ENCODE measurements around the gene GCNA.

The GCNA gene

DNA sequence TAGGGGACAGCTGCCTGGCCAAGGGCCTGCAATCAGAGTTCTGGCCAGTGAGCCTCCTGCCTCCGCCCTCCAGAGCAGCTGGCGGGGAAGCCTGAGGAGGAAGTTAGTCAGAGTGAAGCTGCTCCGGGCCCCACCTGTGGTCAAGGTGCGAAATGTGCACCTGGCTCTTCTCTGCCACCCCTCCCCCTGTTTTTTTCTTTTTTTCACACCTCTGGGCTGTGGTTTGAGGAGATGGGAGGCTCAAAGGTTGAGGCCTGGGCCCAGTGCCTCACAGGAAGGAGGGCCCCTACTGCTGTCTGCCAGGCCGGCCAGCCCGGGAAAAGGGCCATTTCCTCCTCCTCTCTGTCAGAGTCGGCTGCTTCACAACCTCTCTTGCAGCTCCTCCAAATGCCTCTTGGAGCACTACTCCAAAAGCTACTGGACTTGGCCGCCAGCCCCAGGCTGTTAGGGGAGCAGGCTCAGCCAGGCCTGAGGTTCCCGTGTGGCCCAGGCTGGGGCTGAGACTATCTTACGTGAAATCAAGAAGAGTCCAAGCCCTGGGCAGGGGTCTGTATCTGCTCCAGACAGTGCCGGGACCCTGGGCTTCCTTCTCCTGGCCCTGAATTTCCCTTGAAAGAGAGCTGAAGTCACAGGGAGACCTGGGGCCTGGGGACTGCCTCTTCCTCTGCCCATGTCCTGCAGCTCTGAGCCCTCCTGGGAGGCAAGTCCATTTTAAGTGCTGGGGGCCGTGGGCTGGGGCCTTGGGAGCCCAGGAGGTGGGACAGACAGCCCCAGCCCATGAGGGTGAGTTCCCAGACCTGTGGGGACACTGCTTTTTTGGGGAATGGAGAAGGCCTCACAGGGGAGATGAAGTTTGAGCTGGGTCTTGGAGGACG, 44.6 kb downstream of the GCNA start:
- peaks cover 16% of the 10 kb centered on the region for H3K27me3 ChIP-seq (ENCODE audit: insufficient read depth, low read depth, severe bottlenecking)
- TF ChIP-seq, protein P1, sequence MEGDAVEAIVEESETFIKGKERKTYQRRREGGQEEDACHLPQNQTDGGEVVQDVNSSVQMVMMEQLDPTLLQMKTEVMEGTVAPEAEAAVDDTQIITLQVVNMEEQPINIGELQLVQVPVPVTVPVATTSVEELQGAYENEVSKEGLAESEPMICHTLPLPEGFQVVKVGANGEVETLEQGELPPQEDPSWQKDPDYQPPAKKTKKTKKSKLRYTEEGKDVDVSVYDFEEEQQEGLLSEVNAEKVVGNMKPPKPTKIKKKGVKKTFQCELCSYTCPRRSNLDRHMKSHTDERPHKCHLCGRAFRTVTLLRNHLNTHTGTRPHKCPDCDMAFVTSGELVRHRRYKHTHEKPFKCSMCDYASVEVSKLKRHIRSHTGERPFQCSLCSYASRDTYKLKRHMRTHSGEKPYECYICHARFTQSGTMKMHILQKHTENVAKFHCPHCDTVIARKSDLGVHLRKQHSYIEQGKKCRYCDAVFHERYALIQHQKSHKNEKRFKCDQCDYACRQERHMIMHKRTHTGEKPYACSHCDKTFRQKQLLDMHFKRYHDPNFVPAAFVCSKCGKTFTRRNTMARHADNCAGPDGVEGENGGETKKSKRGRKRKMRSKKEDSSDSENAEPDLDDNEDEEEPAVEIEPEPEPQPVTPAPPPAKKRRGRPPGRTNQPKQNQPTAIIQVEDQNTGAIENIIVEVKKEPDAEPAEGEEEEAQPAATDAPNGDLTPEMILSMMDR (IDR thresholded peaks at IDR 0.05; ENCODE audit: low read depth, low read length): 0 out of 2 replicates have a peak, but pooled peaks have one; percentile 12
- peak; percentile 25 for DNase-seq
- H3K9me3 ChIP-seq (ENCODE audit: severe bottlenecking): no peaks in the 10 kb centered on the region
- no peaks in the 10 kb centered on the region for H3K36me3 ChIP-seq
- H3K4me3 ChIP-seq (ENCODE audit: low read depth, low read length): no peak overlapping the region
- no peak overlapping the region for H3K27ac ChIP-seq

DNA sequence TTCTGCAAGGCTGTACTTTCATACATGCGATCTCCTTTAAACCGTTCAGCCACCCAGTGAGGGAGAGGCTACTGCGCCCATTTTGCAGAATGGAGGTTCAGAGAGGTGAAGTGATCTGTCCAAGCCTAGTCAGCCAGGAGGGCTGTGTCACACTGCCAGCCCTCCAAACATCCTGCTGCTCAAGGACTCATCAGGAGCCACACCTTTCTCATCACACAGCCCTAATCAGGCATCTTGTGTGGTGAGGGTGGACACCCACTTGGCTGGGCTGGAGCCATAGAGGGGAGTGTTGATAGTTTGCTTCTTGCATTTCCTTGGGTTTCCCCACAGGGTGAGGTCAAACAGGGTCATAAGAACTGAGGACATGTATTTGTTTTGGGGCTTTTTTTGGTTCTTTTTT, 45.5 kb downstream of the GCNA start:
- no peaks in the 10 kb centered on the region for H3K9me3 ChIP-seq (ENCODE audit: severe bottlenecking)

DNA sequence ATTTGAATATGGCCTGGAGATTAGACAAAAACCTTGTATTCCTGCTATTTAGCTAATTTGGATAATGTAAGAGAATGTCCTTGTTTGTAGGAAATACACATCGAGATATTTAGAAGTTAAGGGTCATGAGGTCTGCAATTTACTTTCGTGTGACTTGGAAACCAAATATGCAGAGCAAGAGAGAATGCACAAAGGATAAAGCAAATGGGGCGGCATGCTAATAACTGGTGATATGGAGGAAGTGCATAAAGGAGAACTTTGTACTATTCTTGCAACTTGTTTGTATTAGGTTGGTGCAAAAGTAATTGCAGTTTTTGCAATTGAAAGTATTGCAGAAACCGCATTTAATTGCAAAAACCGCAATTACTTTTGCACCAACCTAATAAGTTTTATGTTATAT, 47.2 kb downstream of the GCNA start:
- TF ChIP-seq, protein P1 (IDR thresholded peaks at IDR 0.05; ENCODE audit: low read depth, low read length): no peak
- H3K4me3 ChIP-seq (ENCODE audit: low read depth, low read length): no peak overlapping the region
- H3K27ac ChIP-seq: no peak overlapping the region
- no peaks in the 10 kb centered on the region for H3K36me3 ChIP-seq
- H3K27me3 ChIP-seq (ENCODE audit: insufficient read depth, low read depth, severe bottlenecking): peaks cover 12% of the 10 kb centered on the region
- no peaks in the 10 kb centered on the region for H3K9me3 ChIP-seq (ENCODE audit: severe bottlenecking)
- DNase-seq: no peak

More for the DNA sequence above, 45.5 kb downstream of the GCNA start:
- Histone ChIP-seq H3K27me3 (ENCODE audit: insufficient read depth, low read depth, severe bottlenecking) (peaks cover 15% of the 10 kb centered on the region), H3K27ac (no peak overlapping the region), H3K4me3 (ENCODE audit: low read depth, low read length) (no peak overlapping the region), H3K36me3 (no peaks in the 10 kb centered on the region)
- TF ChIP-seq, protein P1 (IDR thresholded peaks at IDR 0.05; ENCODE audit: low read depth, low read length): no peak
- DNase-seq: no peak

DNA sequence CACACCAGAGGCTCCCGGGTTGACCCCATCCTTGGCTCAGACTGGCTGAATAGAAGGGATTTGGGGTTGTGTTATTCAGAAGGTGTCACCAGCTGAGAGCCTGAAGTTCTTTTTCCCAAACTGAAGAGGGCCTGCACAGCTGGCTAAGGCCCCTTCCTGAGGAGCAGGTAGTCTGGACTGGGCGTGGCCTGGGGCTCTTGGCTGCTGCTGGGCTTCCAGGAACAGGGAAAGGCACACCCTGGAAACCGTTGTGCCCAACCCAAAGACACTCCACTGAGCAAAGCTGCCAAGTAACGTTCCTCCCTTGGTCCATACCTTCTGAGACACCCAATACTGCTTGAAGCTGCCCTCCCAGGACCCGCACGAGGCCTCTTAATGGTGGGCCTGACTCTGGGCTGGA, 48.3 kb downstream of the GCNA start:
- Histone ChIP-seq H3K4me3 (ENCODE audit: low read depth, low read length) (no peak overlapping the region), H3K27me3 (ENCODE audit: insufficient read depth, low read depth, severe bottlenecking) (peaks cover 12% of the 10 kb centered on the region), H3K9me3 (ENCODE audit: severe bottlenecking) (no peaks in the 10 kb centered on the region), H3K27ac (no peak overlapping the region), H3K36me3 (no peaks in the 10 kb centered on the region)
- TF ChIP-seq, protein P1 (IDR thresholded peaks at IDR 0.05; ENCODE audit: low read depth, low read length): no peak
- DNase-seq: no peak

DNA sequence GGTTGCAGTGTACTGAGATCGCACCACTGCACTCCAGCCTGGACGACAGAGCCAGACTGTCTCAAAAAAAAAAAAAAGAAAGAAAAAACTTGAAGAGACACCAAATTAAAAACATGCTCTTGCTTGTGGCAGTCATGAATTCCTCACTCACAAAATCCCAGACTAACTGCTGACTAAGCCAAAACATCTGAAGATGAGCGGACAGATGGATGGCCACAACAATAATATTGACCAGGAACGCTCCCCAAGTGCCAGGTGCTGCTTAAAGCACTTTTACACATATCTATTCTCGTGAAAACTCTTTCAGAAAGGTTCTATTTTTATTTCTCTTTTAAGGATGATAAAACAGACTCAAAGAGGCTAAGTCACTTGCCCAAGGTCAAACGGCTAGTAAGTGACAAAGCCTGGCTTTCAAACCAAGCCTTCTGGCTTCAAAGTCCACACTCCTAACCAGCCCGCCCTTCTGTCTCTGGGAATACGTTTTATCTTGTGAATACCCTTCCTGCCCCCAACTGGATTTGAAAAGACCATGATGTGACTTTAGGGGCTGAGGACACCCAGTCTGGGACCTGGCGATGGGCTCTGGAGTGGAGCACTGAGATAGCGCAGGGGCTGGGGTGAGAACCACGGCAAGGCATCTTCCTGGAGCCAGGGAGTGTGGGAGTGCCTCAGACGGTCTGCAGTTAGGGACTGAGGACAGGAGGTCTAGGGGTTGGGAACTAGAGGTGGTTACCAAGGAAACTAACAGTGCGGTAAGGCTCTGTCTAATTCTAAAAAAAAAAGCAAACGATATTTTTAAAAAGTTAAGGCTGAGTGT, 49.6 kb downstream of the GCNA start:
- TF ChIP-seq, protein P1 (IDR thresholded peaks at IDR 0.05; ENCODE audit: low read depth, low read length): no peak
- no peaks in the 10 kb centered on the region for H3K36me3 ChIP-seq
- H3K27me3 ChIP-seq (ENCODE audit: insufficient read depth, low read depth, severe bottlenecking): peaks cover 15% of the 10 kb centered on the region
- no peaks in the 10 kb centered on the region for H3K9me3 ChIP-seq (ENCODE audit: severe bottlenecking)
- H3K27ac ChIP-seq: no peak overlapping the region
- no peak for DNase-seq
- H3K4me3 ChIP-seq (ENCODE audit: low read depth, low read length): no peak overlapping the region
